ENCODE data around the gene TMEM259.

The TMEM259 gene

DNA sequence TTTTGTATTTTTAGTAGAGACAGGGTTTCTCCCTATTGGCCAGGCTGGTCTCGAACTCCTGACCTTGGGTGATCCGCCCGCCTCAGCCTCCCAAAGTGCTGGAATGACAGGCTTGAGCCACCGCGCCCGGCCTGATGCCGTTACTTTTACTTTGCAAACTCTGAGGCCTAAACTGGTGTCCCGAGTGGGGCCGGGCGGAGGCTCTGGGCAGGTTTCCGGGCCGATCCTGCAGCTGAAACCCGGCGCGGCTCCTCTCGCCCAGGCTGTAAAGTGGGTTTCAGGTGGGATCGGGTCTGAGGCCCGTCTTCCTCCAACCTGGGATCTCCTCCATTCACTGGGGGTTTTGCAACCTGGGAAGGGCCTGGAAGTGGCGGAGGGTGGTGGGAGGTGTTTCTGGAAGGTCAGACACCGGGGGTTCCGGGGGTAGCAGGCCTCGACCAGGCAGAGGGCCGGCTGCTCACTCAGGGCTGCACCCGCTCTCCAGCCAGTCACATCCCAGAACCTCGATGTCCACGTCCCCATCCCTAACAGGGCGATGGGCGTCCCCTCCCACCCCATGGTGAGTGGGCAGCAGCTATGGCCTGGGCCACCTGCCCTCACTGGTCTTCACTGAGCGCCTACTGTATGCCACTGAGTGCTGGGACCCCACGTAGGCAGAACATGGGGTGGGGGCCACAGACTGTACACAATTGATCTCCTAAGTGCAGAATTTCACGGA is 58.1 kb downstream of the TMEM259 start:
- DNase-seq (ENCODE audit: low read depth in 2 of 2): no peak

DNA sequence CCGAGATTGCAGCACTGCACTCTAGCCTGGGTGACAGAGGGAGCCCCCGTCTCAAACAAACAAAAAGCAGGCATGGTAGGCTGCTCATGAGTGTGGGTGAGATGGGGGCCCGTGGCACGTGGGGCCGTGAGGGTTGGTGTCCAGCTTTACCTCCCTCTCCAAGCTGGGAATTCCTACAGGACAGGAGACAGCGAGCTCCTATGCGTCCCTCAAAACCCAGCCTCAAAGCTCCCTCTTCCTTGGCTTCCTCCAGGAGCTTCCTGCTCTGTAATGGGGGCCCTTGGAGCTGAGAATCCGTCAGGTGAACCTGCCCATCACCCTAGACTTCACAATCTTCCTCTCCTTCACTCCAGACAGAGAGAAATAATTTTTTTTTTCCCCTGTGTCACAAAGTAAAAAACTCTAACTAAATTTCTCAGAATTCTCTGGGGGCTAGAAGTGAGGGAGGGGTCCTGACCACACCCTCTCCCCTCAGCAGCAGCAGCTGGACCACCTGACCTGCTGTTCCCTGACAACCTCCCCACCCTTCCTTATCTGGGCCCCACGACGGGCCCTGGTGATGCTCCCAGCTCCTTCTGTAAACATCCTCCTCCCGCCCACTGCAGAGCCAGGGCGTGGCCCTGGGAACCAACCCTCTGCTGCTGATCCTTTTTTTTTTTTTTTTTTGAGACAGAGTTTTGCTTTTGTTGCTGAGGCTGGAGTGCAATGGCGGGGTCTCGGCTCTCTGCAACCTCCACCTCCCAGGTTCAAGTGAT is 58.9 kb downstream of the TMEM259 start:
- DNase-seq (ENCODE audit: low read depth in 2 of 2): no peak

DNA sequence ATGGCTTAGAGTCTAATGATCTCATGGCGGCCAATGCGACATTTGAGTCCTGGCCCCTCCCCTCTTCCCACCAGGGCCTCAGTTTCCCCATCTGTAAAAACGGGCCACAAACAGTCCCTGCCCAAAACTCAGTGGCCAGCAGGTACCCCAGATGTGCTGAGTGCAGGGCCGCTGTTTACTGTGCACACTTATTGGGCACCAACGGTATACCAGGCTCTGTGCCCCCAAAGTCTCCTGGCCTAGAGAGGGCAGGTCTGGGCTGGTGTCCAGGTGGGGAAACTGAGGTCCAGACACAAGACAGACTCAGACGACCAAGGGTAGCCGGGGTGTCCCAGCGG is 60.4 kb downstream of the TMEM259 start:
- DNase-seq (ENCODE audit: low read depth in 2 of 2): no peak

DNA sequence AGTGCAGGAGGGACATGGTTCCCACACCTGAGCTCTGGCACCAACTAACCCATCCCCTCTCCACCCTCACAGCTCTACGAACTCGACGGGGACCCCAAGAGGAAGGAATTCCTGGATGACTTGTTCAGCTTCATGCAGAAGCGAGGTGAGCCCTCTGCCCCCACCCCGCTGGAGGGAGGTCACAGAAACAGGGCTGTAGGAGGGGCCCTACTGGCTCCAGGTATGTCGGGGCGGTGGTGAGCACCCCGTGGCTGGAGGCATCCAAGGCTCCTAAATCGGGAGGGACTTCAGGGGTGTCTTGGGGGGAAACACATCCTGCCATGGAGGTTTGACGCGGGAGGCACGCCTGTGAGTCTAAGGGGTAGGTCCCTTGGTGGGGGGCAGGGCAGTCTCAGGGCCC is 60.9 kb downstream of the TMEM259 start:
- no peak for DNase-seq (ENCODE audit: low read depth in 2 of 2)
